NCI-H2196 (cell line): ENCODE results near the gene ABCD4.

ENCODE experiments used
- DNase-seq: peaks from one replicate; lab custom pipeline; 2025; ENCODE audit not compliant: unreplicated experiment; lab: John Stamatoyannopoulos, UW

The ABCD4 gene

DNA sequence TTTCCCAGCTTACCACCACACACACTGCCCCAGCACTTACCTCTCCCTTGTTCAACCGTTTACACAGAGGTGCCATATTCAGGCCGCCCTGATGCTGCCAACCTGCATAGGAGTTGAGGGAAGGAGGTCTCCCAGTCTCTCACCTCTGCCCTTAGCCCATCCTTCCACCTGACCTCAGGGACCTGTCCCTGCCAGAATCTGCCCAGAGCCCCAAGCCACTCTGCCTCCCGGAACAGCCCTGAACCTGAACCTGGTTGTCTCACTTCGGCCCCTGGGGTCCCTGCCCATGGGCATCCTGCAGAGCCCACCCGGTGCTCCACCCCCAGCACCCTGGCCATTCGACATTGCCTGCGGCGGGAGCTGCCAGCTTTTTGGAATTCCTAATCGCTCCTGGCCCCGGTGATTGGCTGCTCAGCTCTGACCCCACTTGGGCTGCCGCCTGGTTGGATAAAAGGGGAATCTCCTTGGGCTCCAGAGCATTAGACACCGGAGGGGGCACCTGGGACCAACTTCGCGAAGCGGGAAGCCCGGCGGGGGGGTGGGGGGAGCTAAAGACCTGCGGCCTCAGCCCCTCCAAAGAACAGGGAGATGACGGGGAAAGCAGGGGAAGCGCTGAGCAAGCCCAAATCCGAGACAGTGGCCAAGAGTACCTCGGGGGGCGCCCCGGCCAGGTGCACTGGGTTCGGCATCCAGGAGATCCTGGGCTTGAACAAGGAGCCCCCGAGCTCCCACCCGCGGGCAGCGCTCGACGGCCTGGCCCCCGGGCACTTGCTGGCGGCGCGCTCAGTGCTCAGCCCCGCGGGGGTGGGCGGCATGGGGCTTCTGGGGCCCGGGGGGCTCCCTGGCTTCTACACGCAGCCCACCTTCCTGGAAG is 63.5 kb downstream of the ABCD4 start, which contains the start of gene VSX2:
Gene VSX2, plus strand, starts transcription at position 476 of the 874 bp plus-strand sequence. Its CDS starts 113 bp downstream, at position 589.
- no peak for DNase-seq

DNA sequence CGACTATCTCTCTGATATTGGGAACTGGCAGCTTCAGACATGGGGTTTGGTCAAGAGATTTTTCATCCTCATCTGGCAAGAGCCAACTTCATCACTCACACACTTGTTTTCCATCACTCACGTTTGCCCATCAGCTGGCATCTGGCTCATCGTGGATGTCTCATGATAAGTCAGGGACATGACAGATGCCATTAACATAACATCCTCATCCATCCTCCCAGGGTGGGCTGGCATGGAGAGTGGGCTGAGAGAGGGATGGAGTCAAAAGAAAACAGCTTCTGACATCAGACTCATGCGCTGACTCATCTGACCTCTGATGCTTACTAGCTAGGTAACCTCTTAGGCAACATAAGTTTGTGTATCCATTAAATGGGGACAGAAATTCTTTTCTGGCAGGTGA is 65.3 kb downstream of the ABCD4 start:
- DNase-seq: no peak
